ENCODE results near the gene CPAMD8.

GRCh38 chr19:16899566-16900075 is 127.0 kb downstream of the CPAMD8 start:
- TF ChIP-seq GATA3 (IDR thresholded peaks at IDR 0.05; ENCODE audit: low read depth, low read length): no peak
- no peak for TF ChIP-seq GATA2 (IDR thresholded peaks at IDR 0.05; ENCODE audit: low read depth, low read length)
